ENCODE results near the gene CSKMT. TPM values are rescaled to one million over a fixed set of nuclear protein-coding genes. Genes with fewer than 3 reads are reported as not detected.
"Not testable (repeated sequence)": the region's sequence is repeated elsewhere in the genome, so short reads cannot be mapped to it uniquely, and the experiment has no call there.

The CSKMT gene, protein sequence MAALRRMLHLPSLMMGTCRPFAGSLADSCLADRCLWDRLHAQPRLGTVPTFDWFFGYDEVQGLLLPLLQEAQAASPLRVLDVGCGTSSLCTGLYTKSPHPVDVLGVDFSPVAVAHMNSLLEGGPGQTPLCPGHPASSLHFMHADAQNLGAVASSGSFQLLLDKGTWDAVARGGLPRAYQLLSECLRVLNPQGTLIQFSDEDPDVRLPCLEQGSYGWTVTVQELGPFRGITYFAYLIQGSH
- total RNA-seq = 5.2 and 5.8 TPM in 2 replicates

DNA sequence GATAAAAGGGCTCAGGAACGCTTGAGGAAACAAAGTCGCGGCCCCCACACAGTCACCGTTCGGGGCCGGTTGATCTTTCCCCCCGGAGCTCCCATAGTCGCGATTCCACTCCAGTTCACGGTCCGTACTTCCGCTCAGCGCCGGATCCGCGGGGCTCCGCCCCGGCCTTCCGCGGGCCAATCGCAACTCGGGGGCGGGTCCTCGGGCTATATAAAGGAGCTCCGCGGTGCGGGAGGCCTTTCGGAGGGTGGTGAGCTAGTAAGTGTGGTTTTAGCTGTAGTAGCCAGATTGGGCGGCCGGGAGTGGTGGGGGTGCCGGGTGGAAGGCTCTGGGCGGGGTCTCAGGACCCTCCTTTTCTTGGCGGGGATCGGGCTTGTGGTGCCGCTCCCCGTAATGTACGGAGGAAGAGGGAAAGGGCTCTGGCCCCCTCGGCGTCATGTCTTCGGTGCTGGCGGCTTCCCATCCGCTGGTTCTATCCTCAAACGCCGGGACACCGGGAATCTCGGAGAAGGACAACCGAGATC lies at the start of gene CSKMT, which contains the start of gene C11orf98:
Gene CSKMT, plus strand, starts transcription at position 238 of the 524 bp plus-strand sequence. CDS start 568 bp downstream, outside the sequence.
Gene C11orf98, minus strand, starts transcription at position 136 of the 524 bp plus-strand sequence. Its CDS starts 41 bp downstream, at position 95.
- peak; percentile 95 for DNase-seq

DNA sequence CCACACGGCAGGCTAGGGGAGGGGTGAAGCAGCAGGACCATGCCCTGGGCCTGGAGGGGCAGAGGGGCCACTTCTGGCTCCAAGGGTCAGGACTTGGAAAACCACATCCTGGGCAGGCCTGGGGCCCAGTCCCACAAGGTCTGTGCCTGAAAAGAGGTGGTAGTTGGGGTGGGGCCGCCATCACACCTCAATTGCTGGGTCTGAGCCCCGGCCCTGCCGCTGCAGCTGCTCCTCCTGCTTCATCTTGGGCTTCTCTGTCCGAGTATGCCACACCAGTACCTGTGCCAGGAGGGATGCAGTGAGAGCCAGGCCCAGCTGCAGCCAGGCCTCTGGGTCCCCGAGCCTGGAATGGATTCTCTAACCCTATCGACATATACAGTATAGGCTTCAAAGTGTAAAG lies 49.6 kb upstream of the CSKMT start:
- no peak for DNase-seq

DNA sequence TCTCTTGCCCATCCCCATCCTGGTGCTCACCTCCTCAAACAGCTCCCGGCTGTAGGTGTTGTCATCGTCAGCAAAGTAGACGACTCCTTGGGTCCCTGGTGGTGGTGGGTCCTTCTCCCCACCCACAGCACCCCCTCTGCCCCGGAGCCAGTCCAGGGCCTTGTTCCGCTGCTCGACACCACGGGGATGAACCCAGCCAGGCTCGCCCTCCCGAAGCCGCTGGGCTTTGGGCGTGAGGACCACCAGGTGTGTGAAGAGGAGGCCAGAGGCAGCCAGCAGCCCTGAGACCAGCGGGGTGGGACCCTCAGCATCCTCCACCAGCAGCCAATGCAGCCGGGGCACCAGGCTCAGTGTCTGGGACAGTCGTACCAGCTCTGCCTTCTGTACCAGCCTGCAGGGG lies 48.2 kb upstream of the CSKMT start:
- DNase-seq = not testable (repeated sequence)

DNA sequence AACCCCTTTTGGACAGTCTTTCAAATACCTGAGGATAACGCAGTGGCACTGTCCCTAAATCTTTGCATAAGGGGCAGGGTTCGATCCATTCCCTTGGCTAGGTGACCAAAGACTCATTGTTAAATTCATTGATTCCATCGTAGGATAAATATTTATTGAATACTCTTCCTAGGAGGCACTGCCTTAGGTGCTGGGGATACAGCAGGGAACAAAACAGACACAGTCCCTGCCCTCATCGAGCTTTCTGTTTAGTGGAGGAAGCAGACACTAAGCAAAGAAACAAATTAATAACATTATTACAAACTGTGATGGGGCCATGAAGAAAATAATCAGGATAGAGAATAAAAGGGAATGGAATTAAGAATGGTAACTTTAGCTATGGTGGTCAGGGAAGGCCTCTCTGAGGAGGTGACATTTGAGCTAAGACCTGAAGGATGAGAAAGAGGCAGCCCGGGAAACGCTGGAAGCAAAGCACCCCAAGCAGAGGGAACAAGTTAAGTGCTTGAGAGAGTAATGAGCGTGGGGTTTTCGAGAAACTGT lies 44.0 kb upstream of the CSKMT start:
- no peak for DNase-seq

DNA sequence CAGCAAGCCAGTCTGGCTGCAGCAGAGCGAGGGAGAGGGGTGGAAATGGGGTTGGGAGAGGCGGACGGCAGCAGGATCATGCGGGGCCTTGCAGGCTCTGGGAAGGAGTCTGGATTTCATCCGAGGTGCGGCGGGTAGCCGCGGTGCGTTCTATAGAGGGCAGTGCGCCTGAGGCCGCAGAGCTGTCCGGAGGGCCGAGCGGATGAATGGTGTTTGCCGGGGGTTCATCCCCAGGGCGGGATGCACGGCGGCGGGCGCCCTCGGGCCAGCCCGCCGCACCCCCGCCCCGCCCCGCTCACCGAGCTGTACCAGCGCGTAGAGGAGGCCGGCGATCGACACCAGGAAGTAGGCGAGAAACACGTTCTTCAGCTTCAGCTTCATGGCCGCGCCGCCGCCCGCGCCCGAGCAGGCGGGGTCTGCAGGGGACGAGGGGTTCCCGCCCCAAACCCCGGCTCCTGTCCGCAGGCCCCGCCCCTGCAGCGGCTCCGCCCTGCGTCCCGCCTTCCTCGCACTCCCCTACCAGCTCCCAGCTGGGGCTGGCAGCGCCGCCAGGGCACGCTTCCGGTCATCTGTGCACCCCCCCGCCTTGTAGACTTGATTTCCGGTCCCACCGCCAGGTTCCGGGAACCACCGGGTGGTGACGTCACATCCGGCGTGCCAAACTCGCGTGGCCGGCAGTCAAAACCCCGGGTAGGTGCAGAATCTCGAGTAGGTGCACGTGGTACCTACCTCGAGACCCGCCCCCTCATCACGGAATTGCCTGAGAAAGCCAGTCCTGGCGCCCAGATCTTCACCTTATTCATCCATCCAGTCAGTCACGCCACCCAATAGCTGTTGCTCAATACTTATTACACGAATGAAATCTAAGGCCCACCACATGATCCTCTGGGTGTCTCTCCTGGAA lies 43.3 kb upstream of the CSKMT start, which contains the start of gene B3GAT3:
Gene B3GAT3, minus strand, starts transcription at position 420 of the 904 bp plus-strand sequence. Its CDS starts 39 bp downstream, at position 381.
- peak; percentile 98 for DNase-seq

DNA sequence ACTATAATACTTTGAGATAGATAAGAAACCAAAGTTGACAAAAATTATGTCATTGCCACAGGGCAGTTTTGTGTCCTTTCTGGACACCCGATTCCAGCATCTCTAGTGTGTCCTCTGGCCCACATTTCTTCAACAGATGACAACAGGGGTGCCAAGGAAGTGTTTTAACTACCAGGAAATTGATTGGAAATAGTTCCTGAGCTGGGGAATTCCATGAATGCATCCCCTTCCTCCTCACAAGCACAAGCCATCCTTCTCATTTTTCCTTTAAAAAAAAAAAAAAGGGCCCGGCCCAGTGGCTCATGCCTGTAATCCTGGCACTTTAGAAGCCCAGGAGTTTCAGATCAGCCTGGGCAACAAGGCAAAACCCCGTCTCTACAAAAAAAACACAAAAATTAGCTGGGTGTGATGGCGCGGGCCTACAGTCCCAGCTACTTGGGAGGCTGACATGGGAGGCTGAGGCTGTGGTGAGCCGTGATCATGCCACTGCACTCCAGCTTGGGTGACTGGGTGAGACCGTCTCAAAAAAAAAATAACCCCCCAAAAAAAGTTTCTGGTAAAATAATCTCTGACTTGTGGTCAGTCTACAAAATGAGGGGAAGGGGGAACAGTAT lies 42.5 kb upstream of the CSKMT start:
- peak; percentile 51 for DNase-seq

DNA sequence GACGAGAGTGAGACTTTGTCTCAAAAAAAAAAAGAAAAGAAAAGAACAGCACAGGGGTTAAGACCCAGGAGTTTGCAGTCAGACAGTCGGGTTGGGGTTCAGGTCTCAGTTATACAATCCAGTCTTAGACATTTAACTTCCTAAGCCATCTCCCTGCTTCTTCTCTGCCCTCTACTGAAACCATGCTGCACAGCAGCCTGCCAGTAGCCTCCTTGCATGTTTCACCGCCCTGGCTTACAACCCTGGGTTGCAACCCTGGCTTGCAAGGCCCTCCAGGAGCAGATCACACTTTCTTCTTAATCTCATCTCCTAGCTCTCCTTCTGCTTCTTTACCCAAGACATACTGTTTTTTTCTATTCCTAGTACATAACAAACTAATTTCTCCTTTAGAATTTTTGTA lies 37.4 kb upstream of the CSKMT start:
- peak; percentile 40 for DNase-seq

DNA sequence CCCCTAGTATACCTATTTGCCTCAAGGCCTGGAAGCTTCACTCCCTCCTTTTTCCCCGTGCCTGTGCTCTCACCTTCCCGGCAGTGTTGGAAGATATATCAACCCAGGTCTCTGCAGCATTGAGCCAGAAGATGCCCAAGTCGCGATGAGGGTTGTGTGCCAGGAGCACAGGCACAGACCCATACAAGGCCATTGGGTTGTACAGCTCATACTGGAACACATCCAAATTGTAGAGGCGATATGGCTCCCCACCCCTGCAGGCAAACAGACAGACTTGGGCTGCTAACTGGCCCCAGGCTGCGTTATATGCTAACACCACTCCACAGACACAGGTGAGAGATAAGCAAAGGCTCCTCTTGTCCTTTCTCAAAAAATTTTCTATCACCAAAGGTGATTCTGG lies 32.6 kb upstream of the CSKMT start:
- no peak for DNase-seq

DNA sequence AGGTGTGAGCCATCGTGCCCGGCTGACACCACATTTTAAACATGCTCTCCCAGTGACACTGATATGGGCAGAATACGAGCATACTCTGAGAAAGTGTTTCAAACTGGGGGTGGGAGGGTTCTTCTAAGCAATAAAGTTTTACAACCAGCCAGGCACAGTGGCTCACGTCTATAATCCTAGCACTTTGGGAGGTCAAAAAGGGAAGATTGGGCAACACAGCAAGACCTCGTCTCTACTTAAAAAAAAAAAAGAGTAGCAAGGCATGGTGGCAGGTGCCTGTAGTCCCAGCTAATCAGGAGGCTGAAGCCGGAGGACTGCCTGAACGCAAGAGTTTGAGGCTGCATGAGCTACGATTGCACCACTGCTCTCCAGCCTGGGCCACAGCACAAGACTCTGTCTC lies 20.9 kb upstream of the CSKMT start:
- no peak for DNase-seq

DNA sequence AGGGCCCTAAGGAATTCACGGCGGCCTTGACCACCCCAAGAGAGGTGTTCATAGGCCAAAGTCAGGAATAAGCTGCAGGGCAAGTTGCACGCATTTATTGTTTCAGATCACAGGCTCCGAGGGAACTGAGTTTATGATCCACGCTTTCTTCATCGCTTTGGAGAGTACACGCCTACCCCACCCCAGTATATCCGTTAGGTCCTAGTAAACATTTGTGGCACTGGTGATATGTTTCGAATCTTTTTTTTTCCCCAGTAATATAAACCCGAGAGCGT lies 19.5 kb upstream of the CSKMT start:
- DNase-seq = no peak

DNA sequence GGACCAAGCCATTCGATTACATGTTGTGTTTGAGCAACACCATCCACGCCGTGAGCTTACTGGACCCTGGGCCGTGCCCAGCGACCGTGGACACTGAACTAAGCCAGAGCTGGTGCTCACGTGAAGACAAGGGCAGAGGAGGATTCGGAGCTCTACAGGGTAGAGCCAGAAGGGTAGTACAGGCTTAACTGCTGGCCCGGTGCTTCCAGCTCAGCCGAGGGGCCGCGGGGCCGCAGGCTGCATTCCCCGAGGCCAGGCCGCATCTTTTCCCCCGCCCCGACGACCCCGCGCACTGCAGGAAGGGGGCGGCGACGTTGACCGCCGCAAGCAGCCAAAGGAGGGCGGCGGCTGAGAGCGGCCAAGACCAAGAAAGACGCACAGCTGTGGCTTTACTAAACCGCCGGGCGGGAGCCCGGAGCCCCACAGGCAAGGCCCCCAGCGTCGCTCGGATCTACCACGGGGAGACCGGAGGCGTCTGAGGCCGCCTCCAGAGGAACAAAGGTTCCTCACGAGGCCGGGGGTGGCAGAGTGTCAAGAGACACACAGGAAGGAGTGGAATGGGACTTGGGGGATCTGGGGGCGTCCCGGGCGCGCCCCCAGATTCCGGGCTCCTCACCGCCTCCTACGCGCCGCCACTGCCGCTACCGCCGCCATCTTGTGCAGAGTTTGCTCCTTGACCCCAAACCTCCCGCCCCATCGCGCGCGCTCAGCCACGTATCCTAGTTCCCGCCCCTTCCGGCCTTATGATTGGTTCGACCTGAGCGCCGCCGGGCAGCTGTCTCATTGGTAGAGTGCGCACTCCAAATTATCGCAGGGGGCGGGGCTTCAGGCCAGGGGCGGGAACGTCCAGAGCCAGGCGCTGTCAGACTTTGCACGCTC lies 18.9 kb upstream of the CSKMT start, which contains the start of gene GANAB:
Gene GANAB, minus strand, starts transcription at position 668 of the 879 bp plus-strand sequence. Its CDS starts 14 bp downstream, at position 654.
- DNase-seq = peak; percentile 99

DNA sequence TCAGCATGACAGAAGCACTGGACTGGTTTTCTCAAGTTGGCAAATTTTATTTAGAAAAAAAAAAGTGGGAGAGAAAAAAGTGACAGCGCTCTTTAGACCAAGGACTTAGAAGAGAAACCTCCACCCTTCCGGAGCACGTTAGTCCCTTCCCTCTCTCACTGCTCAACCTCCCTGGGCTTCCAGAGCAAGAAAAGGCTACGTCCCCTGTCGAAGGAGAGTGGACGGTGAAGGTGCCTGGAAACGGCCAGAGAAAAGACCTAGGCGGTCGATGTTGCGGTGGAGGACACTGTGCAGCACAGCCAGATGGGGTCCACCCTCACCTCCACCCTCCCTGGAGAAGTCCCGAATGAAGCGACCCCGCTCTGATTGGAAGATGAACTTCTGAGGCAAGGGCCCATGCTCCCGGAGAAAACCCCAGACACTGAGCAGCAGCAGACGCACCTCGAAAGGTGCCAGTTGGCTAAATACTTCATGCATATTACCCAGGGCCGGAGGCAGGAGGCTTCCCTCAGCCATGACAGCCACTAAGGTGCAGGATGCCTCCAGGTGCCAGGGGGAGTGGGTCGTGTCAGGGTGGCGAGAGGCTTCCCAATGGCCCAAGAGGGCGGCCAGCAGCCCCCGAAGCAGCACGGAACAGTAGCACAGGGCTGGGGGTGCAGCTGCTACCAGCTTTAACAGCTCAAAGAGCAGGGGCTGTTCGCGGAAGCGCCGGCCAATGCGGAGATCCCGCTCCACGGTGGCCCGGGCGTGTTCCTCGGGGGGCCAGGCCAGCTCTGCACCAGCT lies 18.1 kb upstream of the CSKMT start:
- no peak for DNase-seq

DNA sequence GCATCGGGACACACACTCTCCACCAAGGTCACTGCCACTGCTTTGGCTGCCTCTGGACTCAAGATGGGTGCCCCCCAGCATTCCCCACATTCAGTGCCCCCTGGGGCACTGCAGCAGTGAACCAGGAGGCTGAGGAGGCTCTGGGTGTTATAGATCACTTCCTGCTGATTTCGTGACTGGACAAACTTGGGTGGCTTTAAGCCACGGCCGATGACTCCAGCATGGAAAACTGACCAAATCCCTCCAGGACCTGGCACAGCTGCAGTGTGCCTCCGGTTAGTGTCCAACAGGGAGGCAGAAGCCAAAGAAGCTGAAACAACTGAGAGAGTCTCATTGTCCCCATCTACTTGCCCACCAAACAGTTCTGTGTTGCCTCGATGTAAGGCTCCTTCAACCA lies 17.5 kb upstream of the CSKMT start:
- DNase-seq = no peak

DNA sequence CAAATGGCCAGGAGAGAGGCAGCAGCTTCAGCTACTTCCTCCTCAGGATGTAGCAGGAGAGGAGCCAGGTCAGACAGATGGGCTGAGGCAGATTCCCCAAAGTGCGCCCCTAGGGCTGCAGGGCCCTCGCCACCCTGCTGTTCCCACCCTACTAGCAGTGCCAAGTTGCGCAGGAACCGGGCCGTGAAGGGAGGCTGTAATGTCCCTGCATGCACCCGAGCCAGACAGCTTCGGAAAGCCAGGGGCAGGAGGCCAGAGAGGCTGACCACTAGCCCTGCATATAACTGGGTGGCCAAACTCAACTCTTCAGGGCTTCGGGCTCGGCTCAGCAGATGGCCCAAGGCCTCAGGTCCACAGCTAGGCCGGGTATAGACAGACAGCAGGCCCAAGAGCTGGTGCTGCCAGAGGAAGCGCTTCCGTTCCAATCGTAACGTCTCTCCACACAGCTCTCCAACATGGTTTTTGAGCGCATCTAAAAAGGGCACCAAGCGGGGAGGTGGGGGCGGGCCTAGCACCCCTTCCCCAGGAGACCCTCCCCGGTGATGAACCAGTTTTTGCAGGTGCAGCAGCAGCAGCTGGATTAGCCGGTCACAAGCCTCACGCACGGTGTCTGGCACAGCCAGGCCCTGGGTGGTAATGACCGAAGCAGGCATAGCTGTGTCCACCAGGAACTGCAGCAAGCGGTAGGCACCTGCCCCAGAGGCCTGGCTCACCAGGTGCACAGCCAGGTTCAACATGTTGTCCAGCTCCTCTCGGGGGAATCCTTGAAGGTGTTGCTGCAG lies 16.7 kb upstream of the CSKMT start:
- no peak for DNase-seq

DNA sequence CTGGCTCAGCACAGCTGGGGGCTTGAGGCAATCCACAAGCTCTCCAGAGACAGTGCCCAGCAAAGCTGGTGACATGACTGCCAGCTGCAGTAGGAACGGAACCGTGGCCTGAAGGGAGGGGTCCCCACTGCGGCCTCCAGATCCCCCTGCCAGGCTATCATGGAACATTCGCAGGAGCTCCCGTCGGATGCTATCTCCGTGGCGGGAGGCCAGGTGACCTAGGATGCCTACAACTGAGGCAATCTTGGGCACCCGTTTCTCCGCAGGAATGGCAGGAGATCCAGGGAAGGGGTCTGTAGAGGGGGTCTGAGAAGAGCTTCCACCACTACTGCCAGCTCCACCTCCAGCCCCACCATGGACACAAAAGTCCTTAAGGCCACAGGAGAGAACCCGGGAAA lies 16.1 kb upstream of the CSKMT start:
- no peak for DNase-seq

DNA sequence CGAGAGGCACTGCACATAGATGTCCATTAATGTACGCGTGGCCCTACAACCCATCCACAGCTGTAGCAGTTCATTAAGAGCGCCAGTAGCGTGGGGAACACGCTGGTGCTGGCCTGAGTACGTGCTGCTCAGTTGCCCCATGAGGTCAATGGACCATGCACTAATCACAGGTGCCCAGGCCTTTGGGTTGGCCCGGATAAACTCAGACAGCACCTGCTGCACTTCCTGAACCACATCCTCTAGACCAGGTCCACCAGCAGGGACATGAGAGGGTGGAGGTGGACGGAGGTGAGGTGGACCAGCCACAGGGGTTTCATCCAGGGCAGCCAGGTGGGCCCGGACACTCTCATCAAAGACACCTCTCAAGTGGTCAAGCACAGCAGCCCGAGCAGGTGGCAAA lies 15.6 kb upstream of the CSKMT start:
- no peak for DNase-seq

DNA sequence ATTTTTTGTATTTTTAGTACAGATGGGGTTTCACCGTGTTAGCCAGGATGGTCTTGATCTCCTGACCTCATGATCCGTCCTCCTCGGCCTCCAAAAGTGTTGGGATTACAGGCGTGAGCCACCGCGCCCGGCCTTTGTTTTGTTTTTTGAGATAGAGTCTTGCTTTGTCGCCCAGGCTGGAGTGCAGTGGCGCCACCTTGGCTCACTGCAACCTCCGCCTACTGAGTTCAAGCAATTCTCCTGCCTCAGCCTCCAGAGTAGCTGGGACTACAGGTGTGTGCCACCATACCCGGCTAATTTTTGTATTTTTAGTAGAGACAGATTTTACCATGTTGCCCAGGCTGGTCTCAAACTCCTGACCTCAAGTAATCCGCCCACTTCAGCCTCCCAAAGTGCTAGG lies 14.8 kb upstream of the CSKMT start:
- not testable (repeated sequence) for DNase-seq

DNA sequence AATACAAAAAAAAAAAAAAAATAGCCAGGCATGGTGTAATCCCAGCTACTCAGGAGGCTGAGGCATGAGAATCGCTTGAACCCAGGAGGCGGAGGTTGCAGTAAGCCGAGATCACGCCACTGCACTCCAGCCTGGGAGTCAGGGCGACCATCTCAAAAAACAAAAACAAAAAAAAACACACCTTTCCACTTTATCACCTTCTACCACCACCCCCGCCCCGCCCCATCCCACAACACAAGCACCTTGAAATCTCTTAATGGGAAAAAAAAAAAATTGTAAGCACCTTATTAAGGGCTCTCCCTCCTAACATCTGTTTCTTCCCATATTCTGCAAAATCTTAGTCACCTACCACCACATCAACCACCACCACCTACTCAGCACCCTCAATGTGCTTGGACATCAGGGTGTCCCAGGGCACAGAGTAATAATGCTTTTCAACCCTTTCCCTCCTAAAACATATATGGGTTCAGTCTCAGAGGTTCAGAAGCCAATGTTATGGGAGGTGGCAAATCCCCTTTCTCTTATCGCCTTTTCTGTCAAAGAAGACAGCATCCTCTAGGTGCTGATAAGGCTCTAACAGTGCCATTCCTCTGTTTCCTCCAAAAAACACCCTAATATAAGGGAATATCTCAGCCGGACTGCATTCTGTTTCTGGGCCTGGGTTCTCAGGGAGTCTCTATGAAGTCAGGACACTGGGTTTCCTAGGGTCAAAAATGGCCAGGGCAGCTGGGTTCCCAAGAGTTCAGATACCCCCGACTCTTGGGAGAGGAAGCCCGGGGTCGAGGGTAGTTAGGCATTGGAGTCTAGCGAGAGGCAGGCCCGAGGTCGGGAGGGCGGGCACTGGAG lies 12.7 kb upstream of the CSKMT start:
- DNase-seq = no peak

DNA sequence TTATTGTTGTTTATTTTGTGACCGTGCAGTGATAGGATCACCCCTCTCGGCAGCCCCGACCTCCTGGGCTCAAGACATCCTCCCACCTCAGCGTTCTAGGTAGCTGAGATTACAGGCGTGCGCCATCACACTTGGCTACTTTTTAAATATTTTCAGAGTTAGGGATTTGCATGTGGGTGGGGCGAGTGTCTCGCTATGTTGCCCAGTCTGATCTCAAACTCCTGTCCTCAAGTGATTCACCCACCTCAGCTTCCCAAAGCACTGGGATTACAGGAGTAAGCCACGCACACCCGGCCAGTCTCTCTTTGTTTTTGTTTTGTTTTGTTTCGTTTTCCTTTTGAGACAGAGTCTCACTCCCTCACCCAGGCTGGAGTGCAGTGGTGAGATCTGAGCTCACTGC lies 10.8 kb upstream of the CSKMT start:
- no peak for DNase-seq

All from dermis blood vessel endothelial cell (primary cell).